H9 (cell line): Measurements from ENCODE around the gene NTSR2. TPM values are rescaled to one million over a fixed set of nuclear protein-coding genes. Genes with fewer than 3 reads are reported as not detected.
"Not testable (repeated sequence)": the region's sequence is repeated elsewhere in the genome, so short reads cannot be mapped to it uniquely, and the experiment has no call there.

Experiments
- DNase-seq: peaks from one replicate; pipeline ENCODE4 v3.0.0-alpha.2; 2017
- H2AFZ ChIP-seq: one replicate; pipeline ENCODE4 v1.6.1; 2013; ENCODE audit warnings: mild to moderate bottlenecking, low read length, control low read depth, moderate library complexity
- H2AK5ac ChIP-seq: 2 replicates; pipeline ENCODE4 v1.6.1; 2013; ENCODE audit warnings: low read length, control low read depth, mixed read lengths; ENCODE audit not compliant: insufficient read length
- H2BK120ac ChIP-seq: one replicate; pipeline ENCODE4 v1.6.1; 2013; ENCODE audit warnings: low read depth, mild to moderate bottlenecking, low read length, control low read depth, inconsistent platforms; ENCODE audit not compliant: poor library complexity, severe bottlenecking
- H2BK12ac ChIP-seq: 2 replicates; pipeline ENCODE4 v1.6.1; 2013; ENCODE audit warnings: low read length, control low read depth, mixed read lengths, low read depth; ENCODE audit not compliant: insufficient read length
- H2BK15ac ChIP-seq: 2 replicates; pipeline ENCODE4 v1.6.1; 2013; ENCODE audit warnings: low read depth, low read length, control low read depth
- H2BK20ac ChIP-seq: one replicate; pipeline ENCODE4 v1.6.1; 2013; ENCODE audit warnings: low read depth, mild to moderate bottlenecking, low read length, control low read depth, inconsistent platforms; ENCODE audit not compliant: poor library complexity, severe bottlenecking
- H2BK5ac ChIP-seq: 2 replicates; pipeline ENCODE4 v1.6.1; 2013; ENCODE audit warnings: low read length, control low read depth, mixed read lengths; ENCODE audit not compliant: insufficient read length
- H3K14ac ChIP-seq: 2 replicates; pipeline ENCODE4 v1.6.1; 2013; ENCODE audit warnings: low read length, control low read depth; ENCODE audit not compliant: insufficient read depth
- H3K18ac ChIP-seq: 2 replicates; pipeline ENCODE4 v1.6.1; 2013; ENCODE audit warnings: low read depth, mild to moderate bottlenecking, mixed read lengths, low read length, control low read depth; ENCODE audit not compliant: insufficient read length
- H3K23ac ChIP-seq: 2 replicates; pipeline ENCODE4 v1.6.1; 2013; ENCODE audit warnings: low read length, control low read depth, mixed read lengths, low read depth; ENCODE audit not compliant: insufficient read length
- H3K23me2 ChIP-seq: 2 replicates; pipeline ENCODE4 v1.6.1; 2013; ENCODE audit warnings: low read depth, mild to moderate bottlenecking, mixed read lengths, low read length, control low read depth; ENCODE audit not compliant: insufficient read length, poor library complexity, severe bottlenecking
- H3K27ac ChIP-seq: 2 replicates; pipeline ENCODE4 v1.5.1; 2013; ENCODE audit warnings: low read length, control low read depth, mixed read lengths, low read depth; ENCODE audit not compliant: insufficient read length
- H3K27me3 ChIP-seq: 2 replicates; pipeline ENCODE4 v1.6.1; 2013; ENCODE audit warnings: low read length, control low read depth, inconsistent platforms; ENCODE audit not compliant: insufficient read depth
- H3K4ac ChIP-seq: 2 replicates; pipeline ENCODE4 v1.6.1; 2013; ENCODE audit warnings: low read depth, mild to moderate bottlenecking, control low read depth, inconsistent platforms, low read length, moderate library complexity
- H3K4me1 ChIP-seq: 2 replicates; pipeline ENCODE4 v1.6.1; 2013; ENCODE audit warnings: low read length, control low read depth, inconsistent platforms; ENCODE audit not compliant: insufficient read depth
- H3K4me2 ChIP-seq: 2 replicates; pipeline ENCODE4 v1.6.1; 2013; ENCODE audit warnings: low read length, control low read depth, mixed read lengths; ENCODE audit not compliant: insufficient read length, insufficient read depth
- H3K56ac ChIP-seq: 2 replicates; pipeline ENCODE4 v1.6.1; 2013; ENCODE audit warnings: low read depth, mild to moderate bottlenecking, mixed read lengths, low read length, control low read depth; ENCODE audit not compliant: insufficient read length
- H3K79me1 ChIP-seq: 2 replicates; pipeline ENCODE4 v1.6.1; 2013; ENCODE audit warnings: low read depth, mild to moderate bottlenecking, moderate library complexity, low read length, control low read depth, inconsistent platforms; ENCODE audit not compliant: insufficient read depth, poor library complexity, severe bottlenecking
- H3K79me2 ChIP-seq: 2 replicates; pipeline ENCODE4 v1.6.1; 2013; ENCODE audit warnings: low read length, control low read depth, inconsistent platforms; ENCODE audit not compliant: insufficient read depth
- H3K9ac ChIP-seq: 2 replicates; pipeline ENCODE4 v1.6.1; 2013; ENCODE audit warnings: low read length, control low read depth, mixed read lengths; ENCODE audit not compliant: insufficient read length; ENCODE audit errors: extremely low read depth
- H3K9me3 ChIP-seq: one replicate; pipeline ENCODE4 v1.6.1; 2013; ENCODE audit warnings: low read depth, low read length, inconsistent platforms; ENCODE audit not compliant: control insufficient read depth
- H3T11ph ChIP-seq: one replicate; pipeline ENCODE4 v1.6.1; 2013; ENCODE audit warnings: mild to moderate bottlenecking, low read length, control low read depth, inconsistent platforms
- H4K20me1 ChIP-seq: one replicate; pipeline ENCODE4 v1.6.1; 2013; ENCODE audit not compliant: control insufficient read depth, insufficient read length, insufficient read depth
- H4K5ac ChIP-seq: 2 replicates; pipeline ENCODE4 v1.6.1; 2013; ENCODE audit warnings: low read depth, mild to moderate bottlenecking, mixed read lengths, low read length, control low read depth; ENCODE audit not compliant: insufficient read length
- H4K8ac ChIP-seq: replicated peaks from 2 replicates; pipeline ENCODE4 v1.6.1; 2013; ENCODE audit warnings: low read length, control low read depth, mixed read lengths, low read depth; ENCODE audit not compliant: insufficient read length
- H4K91ac ChIP-seq: 2 replicates; pipeline ENCODE4 v1.6.1; 2013; ENCODE audit warnings: low read depth, mild to moderate bottlenecking, moderate library complexity, mixed read lengths, low read length, control low read depth; ENCODE audit not compliant: insufficient read length
- H3K27ac Mint-ChIP-seq, 3 experiments: 2 replicates in 2 of 3; 3 replicates in 1 of 3; pipeline ENCODE4 v1.8.0; 2020 to 2021; ENCODE audit warnings: mixed read lengths in 3 of 3, mild to moderate bottlenecking in 1 of 3, moderate library complexity in 1 of 3
- H3K27me3 Mint-ChIP-seq: 2 replicates; pipeline ENCODE4 v1.8.0; 2021; ENCODE audit warnings: low read depth, mild to moderate bottlenecking, moderate library complexity, mixed read lengths
- H3K36me3 Mint-ChIP-seq, 3 experiments: 2 replicates in 2 of 3; 3 replicates in 1 of 3; pipeline ENCODE4 v1.8.0; 2020 to 2021; ENCODE audit warnings: low read depth in 3 of 3, mixed read lengths in 3 of 3; ENCODE audit not compliant: insufficient read depth in 1 of 3
- H3K4me1 Mint-ChIP-seq, 2 experiments: 2 replicates each; pipeline ENCODE4 v1.8.0; 2020; ENCODE audit warnings: mixed read lengths in 2 of 2
- H3K4me3 Mint-ChIP-seq, 2 experiments: 2 replicates in 1 of 2; 3 replicates in 1 of 2; pipeline ENCODE4 v1.8.0; 2020 to 2021; ENCODE audit warnings: mild to moderate bottlenecking in 2 of 2, mixed read lengths in 2 of 2, moderate library complexity in 1 of 2
- H3K9me3 Mint-ChIP-seq, 2 experiments: 2 replicates in 1 of 2; 3 replicates in 1 of 2; pipeline ENCODE4 v1.8.0; 2020; ENCODE audit warnings: mild to moderate bottlenecking in 2 of 2, mixed read lengths in 2 of 2, moderate library complexity in 1 of 2
- CTCF ChIP-seq: fragments of 200-600 bp; sonication (generic); conservative IDR thresholded peaks from 3 replicates; pipeline ENCODE4 v1.8.0; 2021; ENCODE audit warnings: antibody characterized with exemption, mild to moderate bottlenecking
- WGBS: extraction: QIAGEN DNeasy Blood & Tissue Kit; methylation state at CpG from one replicate; pipeline ENCODE4 v1.1.7; 2013; ENCODE audit warnings: missing lambda C conversion rate, low lambda C conversion rate, mixed read lengths; ENCODE audit not compliant: insufficient read length; ENCODE audit errors: extremely low coverage; 5-methylcytosine and 5-hydroxymethylcytosine counted together
- total RNA-seq: library from RNA; stranded (reverse); gene quantifications from 2 replicates; pipeline ENCODE4 v1.2.1, GENCODE V29; 2021

The NTSR2 gene
- total RNA-seq, 1 experiment from 2014 or later = not detected

- no peak overlapping the region for H3K23ac ChIP-seq
- Mint-ChIP-seq H3K4me3 (no peak overlapping the region), H3K4me1 (no peaks in the 10 kb centered on the region), H3K9me3 (peaks cover 10 to 11% of the 10 kb centered on the region in 2 experiments), H3K27me3 (peaks cover 26% of the 10 kb centered on the region), H3K27ac (no peak overlapping the region), H3K36me3 (peaks cover 2 to 7% (median 5%) of the 10 kb centered on the region in 3 experiments; a peak in 4 of 7 replicates)
- H3K23me2 ChIP-seq = no peaks in the 10 kb centered on the region
- H3K27ac ChIP-seq = no peak overlapping the region
- H3K9me3 ChIP-seq = no peaks in the 10 kb centered on the region
- H3K14ac ChIP-seq = no peak overlapping the region
- no peak overlapping the region for H3K9ac ChIP-seq
- H3K4me2 ChIP-seq = no peak overlapping the region
- no peak overlapping the region for H2BK12ac ChIP-seq
- WGBS = 100% methylated on average over 1 of the region's 18 CpGs
- H4K8ac ChIP-seq = no peak overlapping the region
- H2AK5ac ChIP-seq = no peak overlapping the region
- no peaks in the 10 kb centered on the region for H3K27me3 ChIP-seq
- H3K79me2 ChIP-seq = no peaks in the 10 kb centered on the region
- TF ChIP-seq CTCF = no peak
- H3K56ac ChIP-seq = no peak overlapping the region
- H2AFZ ChIP-seq = no peak overlapping the region
- no peaks in the 10 kb centered on the region for H3K4me1 ChIP-seq
- no peak overlapping the region for H2BK5ac ChIP-seq
- H3T11ph ChIP-seq = no peak overlapping the region
- H2BK120ac ChIP-seq = no peak overlapping the region
- no peak overlapping the region for H2BK20ac ChIP-seq
- no peak overlapping the region for H4K5ac ChIP-seq
- no peaks in the 10 kb centered on the region for H3K79me1 ChIP-seq
- no peak overlapping the region for H4K91ac ChIP-seq
- no peak overlapping the region for H3K4ac ChIP-seq
- DNase-seq = no peak
- H2BK15ac ChIP-seq = no peak overlapping the region
- H4K20me1 ChIP-seq = no peaks in the 10 kb centered on the region
- no peak overlapping the region for H3K18ac ChIP-seq
Measured at GRCh38 chr2:11661891-11662435, 8.0 kb downstream of the NTSR2 start.

- not testable (repeated sequence) for H2BK15ac ChIP-seq, H2BK20ac ChIP-seq, H4K91ac ChIP-seq, H3K4me1 ChIP-seq, H3K18ac ChIP-seq, H3K27ac Mint-ChIP-seq, H2BK5ac ChIP-seq, H4K8ac ChIP-seq, H3K79me1 ChIP-seq, H3K56ac ChIP-seq, H4K5ac ChIP-seq, H3K23ac ChIP-seq, H3K14ac ChIP-seq, H3K36me3 Mint-ChIP-seq, H3K4me1 Mint-ChIP-seq, H2BK120ac ChIP-seq, H4K20me1 ChIP-seq, H2BK12ac ChIP-seq, H3K27ac ChIP-seq, DNase-seq, H3K27me3 ChIP-seq, H3K4me2 ChIP-seq, H2AFZ ChIP-seq, H2AK5ac ChIP-seq, H3T11ph ChIP-seq, H3K4me3 Mint-ChIP-seq, H3K79me2 ChIP-seq, H3K9me3 ChIP-seq, H3K4ac ChIP-seq, H3K9ac ChIP-seq, H3K23me2 ChIP-seq
- WGBS = no CpG with 5 or more reads among the region's 2 CpGs
- peaks cover 10 to 11% of the 10 kb centered on the region in 2 experiments for H3K9me3 Mint-ChIP-seq
- peaks cover 24% of the 10 kb centered on the region for H3K27me3 Mint-ChIP-seq
Measured at GRCh38 chr2:11660396-11660795, 9.6 kb downstream of the NTSR2 start.
